Liver (tissue), 9 donors: ENCODE results near the gene OR2AE1. TPM values are rescaled to one million over a fixed set of nuclear protein-coding genes. Genes with fewer than 3 reads are reported as not detected.
"Not testable (repeated sequence)": the region's sequence is repeated elsewhere in the genome, so short reads cannot be mapped to it uniquely, and the experiment has no call there.

Experiments
- DNase-seq: peaks from one replicate; pipeline ENCODE4 v3.0.0-alpha.2; 2017; ENCODE audit warnings: low spot score
- H3K27ac ChIP-seq, 2 donors: one replicate each; pipeline ENCODE4 v1.7.0; 2013; ENCODE audit warnings: inconsistent platforms in 2 of 2, low read length in 2 of 2, control low read depth in 1 of 2, low read depth in 1 of 2, mild to moderate bottlenecking in 1 of 2
- H3K27me3 ChIP-seq, 4 donors: one replicate each; pipeline versions ENCODE4 v1.6.1 to v1.7.0; 2013; ENCODE audit warnings: low read length in 3 of 4, inconsistent platforms in 1 of 4, mild to moderate bottlenecking in 1 of 4, moderate library complexity in 1 of 4; ENCODE audit not compliant: control insufficient read depth in 4 of 4, insufficient read depth in 4 of 4
- H3K36me3 ChIP-seq, 4 donors: one replicate each; pipeline versions ENCODE4 v1.6.1 to v1.7.0; 2013; ENCODE audit warnings: low read length in 3 of 4, mild to moderate bottlenecking in 3 of 4, low read depth in 1 of 4, moderate library complexity in 1 of 4; ENCODE audit not compliant: control insufficient read depth in 4 of 4, insufficient read depth in 3 of 4
- H3K4me1 ChIP-seq, 4 donors: one replicate each; pipeline versions ENCODE4 v1.6.1 to v1.7.0; 2013; ENCODE audit warnings: low read length in 3 of 4, mild to moderate bottlenecking in 3 of 4, moderate library complexity in 1 of 4; ENCODE audit not compliant: control insufficient read depth in 4 of 4, insufficient read depth in 4 of 4
- H3K4me3 ChIP-seq, 3 donors: one replicate each; pipeline versions ENCODE4 v1.6.1 to v1.7.0; 2013; ENCODE audit warnings: low read length in 3 of 3, control low read depth in 1 of 3, low read depth in 1 of 3, mild to moderate bottlenecking in 1 of 3
- H3K9ac ChIP-seq, 2 donors: one replicate each; pipeline ENCODE4 v1.7.0; 2013; ENCODE audit warnings: low read length in 2 of 2, mild to moderate bottlenecking in 2 of 2, moderate library complexity in 2 of 2, control low read depth in 1 of 2, low read depth in 1 of 2
- H3K9me3 ChIP-seq, 4 donors: one replicate each; pipeline versions ENCODE4 v1.6.1 to v1.7.0; 2013; ENCODE audit warnings: low read length in 3 of 4; ENCODE audit not compliant: control insufficient read depth in 4 of 4
- ATF3 ChIP-seq: IDR thresholded peaks from 2 replicates; pipeline ENCODE4 v1.6.1; 2016; ENCODE audit warnings: antibody characterized with exemption
- EGR1 ChIP-seq, 2 donors: IDR thresholded peaks; 2 replicates each; pipeline ENCODE4 v1.6.1; 2016 to 2018; ENCODE audit warnings: antibody characterized with exemption in 2 of 2, low read depth in 2 of 2
- FOXA2 ChIP-seq: IDR thresholded peaks from 2 replicates; pipeline ENCODE4 v1.6.1; 2016; ENCODE audit warnings: antibody characterized with exemption
- GABPA ChIP-seq, 2 donors: IDR thresholded peaks in 1 of 2; conservative IDR thresholded peaks in 1 of 2; 2 replicates each; pipeline ENCODE4 v1.6.1; 2016; ENCODE audit warnings: antibody characterized with exemption in 2 of 2, mild to moderate bottlenecking in 1 of 2, moderate library complexity in 1 of 2
- HNF4A ChIP-seq, 2 donors: conservative IDR thresholded peaks; 2 replicates each; pipeline ENCODE4 v1.6.1; 2016; ENCODE audit warnings: antibody characterized with exemption in 2 of 2, mild to moderate bottlenecking in 2 of 2
- HNF4G ChIP-seq: IDR thresholded peaks from 2 replicates; pipeline ENCODE4 v1.6.1; 2016; ENCODE audit warnings: antibody characterized with exemption
- JUND ChIP-seq, 2 donors: IDR thresholded peaks; 2 replicates each; pipeline ENCODE4 v1.6.1; 2016; ENCODE audit warnings: antibody characterized with exemption in 2 of 2
- RAD21 ChIP-seq, 2 donors: IDR thresholded peaks; 2 replicates each; pipeline ENCODE4 v1.6.1; 2016; ENCODE audit warnings: antibody characterized with exemption in 2 of 2, mild to moderate bottlenecking in 2 of 2
- RXRA ChIP-seq, 2 donors: IDR thresholded peaks; 2 replicates each; pipeline ENCODE4 v1.6.1; 2017 to 2018; ENCODE audit warnings: antibody characterized with exemption in 2 of 2, mild to moderate bottlenecking in 1 of 2
- TAF1 ChIP-seq: conservative IDR thresholded peaks from 2 replicates; pipeline ENCODE4 v1.6.1; 2016; ENCODE audit warnings: antibody characterized with exemption, mild to moderate bottlenecking
- YY1 ChIP-seq: IDR thresholded peaks from 2 replicates; pipeline ENCODE4 v1.6.1; 2016; ENCODE audit warnings: antibody characterized with exemption, mild to moderate bottlenecking
- WGBS: extraction: QIAGEN DNeasy Blood & Tissue Kit; methylation state at CpG from one replicate; pipeline ENCODE4 v1.1.7; 2013; 5-methylcytosine and 5-hydroxymethylcytosine counted together
- polyA plus RNA-seq, 2 donors: library from polyadenylated mRNA; stranded (reverse) in 1 of 2; unstranded in 1 of 2; fragments of 200-250 nt in 1 of 2; fragments of >200 nt in 1 of 2; fragmentation: Nextera tagmentation in 1 of 2; extraction: Ambion mirVana in 1 of 2; gene quantifications; one replicate each; pipeline versions ENCODE4 v1.2.1 to v1.2.3, GENCODE V29; 2013 to 2015
- total RNA-seq, 2 donors: library from RNA; depleted of rRNA; stranded (reverse); fragments of >200 nt; gene quantifications; one replicate each; pipeline ENCODE4 v1.2.3, GENCODE V29; 2014
- TF ChIP-seq, protein P1 (sequence below): IDR thresholded peaks from 2 replicates; pipeline ENCODE4 v1.6.1; 2016; ENCODE audit warnings: antibody characterized with exemption
- TF ChIP-seq, protein P2 (sequence below): IDR thresholded peaks from 2 replicates; pipeline ENCODE4 v1.6.1; 2016; ENCODE audit warnings: antibody characterized with exemption
- TF ChIP-seq, protein P3 (sequence below): fragments of 150-350 bp; IDR thresholded peaks from 2 replicates; pipeline ENCODE4 v1.5.1; 2017; ENCODE audit warnings: improper control_type of control experiment, low read depth, low read length; ENCODE audit not compliant: missing input control
- donor health status: healthy.
- donor health status: healthy.
- donor health status: healthy.
- donor health status: healthy.
- donor health status: healthy.

The OR2AE1 gene
- total and polyA plus RNA-seq, 4 donors = 0.25 TPM; not detected in 3

- Histone ChIP-seq H3K4me1 (no peaks in the 10 kb centered on the region), H3K36me3 (no peaks in the 10 kb centered on the region), H3K27ac (no peak overlapping the region), H3K9ac (no peak overlapping the region), H3K27me3 (no peaks in the 10 kb centered on the region), H3K9me3 (no peaks in the 10 kb centered on the region), H3K4me3 (no peak overlapping the region)
- 93% methylated on average over 4 of the region's 4 CpGs for WGBS
- TF ChIP-seq HNF4G = no peak
- no peak for TF ChIP-seq GABPA (IDR thresholded peaks at IDR 0.05 in 1 of 2, conservative IDR thresholded peaks at IDR 0.05 in 1 of 2)
- no peak for TF ChIP-seq ATF3
- TF ChIP-seq EGR1 (IDR thresholded peaks at IDR 0.05; ENCODE audit: low read depth in 2 of 2) = no peak
- TF ChIP-seq HNF4A (conservative IDR thresholded peaks at IDR 0.05) = no peak
- no peak for TF ChIP-seq RXRA (IDR thresholded peaks at IDR 0.05)
- no peak for TF ChIP-seq FOXA2
- TF ChIP-seq RAD21 (IDR thresholded peaks at IDR 0.05) = no peak
- TF ChIP-seq, protein P1, sequence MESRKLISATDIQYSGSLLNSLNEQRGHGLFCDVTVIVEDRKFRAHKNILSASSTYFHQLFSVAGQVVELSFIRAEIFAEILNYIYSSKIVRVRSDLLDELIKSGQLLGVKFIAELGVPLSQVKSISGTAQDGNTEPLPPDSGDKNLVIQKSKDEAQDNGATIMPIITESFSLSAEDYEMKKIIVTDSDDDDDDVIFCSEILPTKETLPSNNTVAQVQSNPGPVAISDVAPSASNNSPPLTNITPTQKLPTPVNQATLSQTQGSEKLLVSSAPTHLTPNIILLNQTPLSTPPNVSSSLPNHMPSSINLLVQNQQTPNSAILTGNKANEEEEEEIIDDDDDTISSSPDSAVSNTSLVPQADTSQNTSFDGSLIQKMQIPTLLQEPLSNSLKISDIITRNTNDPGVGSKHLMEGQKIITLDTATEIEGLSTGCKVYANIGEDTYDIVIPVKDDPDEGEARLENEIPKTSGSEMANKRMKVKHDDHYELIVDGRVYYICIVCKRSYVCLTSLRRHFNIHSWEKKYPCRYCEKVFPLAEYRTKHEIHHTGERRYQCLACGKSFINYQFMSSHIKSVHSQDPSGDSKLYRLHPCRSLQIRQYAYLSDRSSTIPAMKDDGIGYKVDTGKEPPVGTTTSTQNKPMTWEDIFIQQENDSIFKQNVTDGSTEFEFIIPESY = no peak
- no peak for TF ChIP-seq YY1
- TF ChIP-seq JUND (IDR thresholded peaks at IDR 0.05) = no peak
- DNase-seq = no peak
Measured at GRCh38 chr7:99881370-99881769, 4.5 kb upstream of the OR2AE1 start.

GRCh38 chr7:99876491-99876890, 342 bp downstream of the OR2AE1 start:
- Histone ChIP-seq H3K4me3 (no peak overlapping the region), H3K9me3 (no peaks in the 10 kb centered on the region), H3K9ac (no peak overlapping the region), H3K4me1 (no peaks in the 10 kb centered on the region), H3K27me3 (no peaks in the 10 kb centered on the region), H3K36me3 (no peaks in the 10 kb centered on the region), H3K27ac (no peak overlapping the region)
- TF ChIP-seq HNF4A (conservative IDR thresholded peaks at IDR 0.05) (no peak), EGR1 (IDR thresholded peaks at IDR 0.05; ENCODE audit: low read depth in 2 of 2) (no peak), TAF1 (no peak), ATF3 (no peak)
- TF ChIP-seq, protein P2, sequence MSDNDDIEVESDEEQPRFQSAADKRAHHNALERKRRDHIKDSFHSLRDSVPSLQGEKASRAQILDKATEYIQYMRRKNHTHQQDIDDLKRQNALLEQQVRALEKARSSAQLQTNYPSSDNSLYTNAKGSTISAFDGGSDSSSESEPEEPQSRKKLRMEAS = no peak
- TF ChIP-seq, protein P1 = no peak
- no peak for DNase-seq
- WGBS = 91% methylated on average over 5 of the region's 5 CpGs

- no peak overlapping the region for H3K4me3 ChIP-seq
- no peak overlapping the region for H3K27ac ChIP-seq
- no peak for DNase-seq
- no peaks in the 10 kb centered on the region for H3K27me3 ChIP-seq
- no peaks in the 10 kb centered on the region for H3K4me1 ChIP-seq
- H3K9me3 ChIP-seq = no peaks in the 10 kb centered on the region
- no peak for TF ChIP-seq EGR1 (IDR thresholded peaks at IDR 0.05; ENCODE audit: low read depth in 2 of 2)
- TF ChIP-seq, protein P3, sequence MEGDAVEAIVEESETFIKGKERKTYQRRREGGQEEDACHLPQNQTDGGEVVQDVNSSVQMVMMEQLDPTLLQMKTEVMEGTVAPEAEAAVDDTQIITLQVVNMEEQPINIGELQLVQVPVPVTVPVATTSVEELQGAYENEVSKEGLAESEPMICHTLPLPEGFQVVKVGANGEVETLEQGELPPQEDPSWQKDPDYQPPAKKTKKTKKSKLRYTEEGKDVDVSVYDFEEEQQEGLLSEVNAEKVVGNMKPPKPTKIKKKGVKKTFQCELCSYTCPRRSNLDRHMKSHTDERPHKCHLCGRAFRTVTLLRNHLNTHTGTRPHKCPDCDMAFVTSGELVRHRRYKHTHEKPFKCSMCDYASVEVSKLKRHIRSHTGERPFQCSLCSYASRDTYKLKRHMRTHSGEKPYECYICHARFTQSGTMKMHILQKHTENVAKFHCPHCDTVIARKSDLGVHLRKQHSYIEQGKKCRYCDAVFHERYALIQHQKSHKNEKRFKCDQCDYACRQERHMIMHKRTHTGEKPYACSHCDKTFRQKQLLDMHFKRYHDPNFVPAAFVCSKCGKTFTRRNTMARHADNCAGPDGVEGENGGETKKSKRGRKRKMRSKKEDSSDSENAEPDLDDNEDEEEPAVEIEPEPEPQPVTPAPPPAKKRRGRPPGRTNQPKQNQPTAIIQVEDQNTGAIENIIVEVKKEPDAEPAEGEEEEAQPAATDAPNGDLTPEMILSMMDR = no peak
- TF ChIP-seq HNF4A (conservative IDR thresholded peaks at IDR 0.05) = no peak
- TF ChIP-seq FOXA2 = no peak
- TF ChIP-seq TAF1 = no peak
- peaks cover 0 to 25% (median 9%) of the 10 kb centered on the region in 4 donors for H3K36me3 ChIP-seq
- H3K9ac ChIP-seq = no peak overlapping the region
- WGBS = 92% methylated on average over 1 of the region's 1 CpG
Measured at GRCh38 chr7:99868246-99868645, 8.6 kb downstream of the OR2AE1 start.

DNA sequence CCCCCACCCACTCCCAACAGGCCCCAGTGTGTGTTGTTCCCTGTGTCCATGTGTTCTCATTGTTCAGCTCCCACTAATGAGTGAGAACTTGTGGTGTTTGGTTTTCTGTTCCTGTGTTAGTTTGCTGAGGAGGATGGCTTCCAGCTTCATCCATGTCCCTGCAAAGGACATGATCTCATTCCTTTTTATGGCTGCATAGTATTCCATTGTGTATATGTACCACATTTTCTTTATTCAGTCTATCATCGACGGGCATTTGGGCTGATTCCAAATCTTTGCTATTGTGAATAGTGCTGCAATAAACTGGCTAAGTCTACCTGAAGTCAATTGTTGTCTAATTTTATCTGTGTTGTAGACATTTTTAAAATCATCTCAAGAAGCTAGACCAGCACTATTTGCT, 9.4 kb downstream of the OR2AE1 start:
- H3K4me1 ChIP-seq, H3K4me3 ChIP-seq, DNase-seq, H3K9ac ChIP-seq, H3K27ac ChIP-seq, H3K27me3 ChIP-seq, H3K9me3 ChIP-seq: not testable (repeated sequence)
- 95% methylated on average over 2 of the region's 2 CpGs for WGBS
- H3K36me3 ChIP-seq = peaks cover 0 to 33% (median 12%) of the 10 kb centered on the region in 4 donors
